D721Med (cell line): ENCODE results near the gene UGCG.
"Not testable (repeated sequence)": the region's sequence is repeated elsewhere in the genome, so short reads cannot be mapped to it uniquely, and the experiment has no call there.

Experiments
- DNase-seq: peaks from one replicate; pipeline ENCODE4 v3.0.0; 2011; ENCODE audit warnings: low spot score; ENCODE audit not compliant: insufficient read length
- FAIRE-seq: peaks from 2 replicates; lab custom pipeline; 2011; peaks lifted over from hg19 to GRCh38; lab: Jason Lieb, UNC
- CTCF ChIP-seq: IDR thresholded peaks from 2 replicates; pipeline ENCODE4 v1.5.1; 2012; ENCODE audit warnings: mild to moderate bottlenecking, control low read depth; ENCODE audit not compliant: insufficient read depth; ENCODE audit errors: missing control alignments

UGCG gene

GRCh38 chr9:111873901-111874300, 22.7 kb upstream of the UGCG start:
- DNase-seq, result no peak
- FAIRE-seq, result no peak
- no peak for TF ChIP-seq CTCF

DNA sequence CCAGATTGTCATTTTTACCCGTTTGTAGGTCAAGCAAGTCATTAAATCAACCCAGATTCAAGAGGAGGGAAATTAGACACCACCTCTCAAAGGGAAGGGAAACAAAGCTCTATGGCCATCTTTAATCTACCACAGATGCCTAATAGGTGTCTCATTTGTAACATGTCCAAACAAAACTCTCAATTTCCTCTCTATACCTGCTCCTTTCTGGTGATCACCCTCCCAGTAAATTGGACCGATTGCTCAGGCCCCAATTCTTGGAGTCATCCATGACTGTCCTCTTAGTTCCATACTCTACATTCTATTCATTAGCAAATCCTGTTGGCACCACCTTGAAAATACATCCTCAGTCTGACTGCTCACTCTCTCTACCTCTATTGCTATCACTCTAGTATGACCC, 22.1 kb upstream of the UGCG start:
- FAIRE-seq, result no peak
- no peak for TF ChIP-seq CTCF

GRCh38 chr9:111875291-111875690, 21.3 kb upstream of the UGCG start:
- not testable (repeated sequence) for FAIRE-seq, DNase-seq

More for the DNA sequence above, 22.1 kb upstream of the UGCG start:
- no peak for DNase-seq

DNA sequence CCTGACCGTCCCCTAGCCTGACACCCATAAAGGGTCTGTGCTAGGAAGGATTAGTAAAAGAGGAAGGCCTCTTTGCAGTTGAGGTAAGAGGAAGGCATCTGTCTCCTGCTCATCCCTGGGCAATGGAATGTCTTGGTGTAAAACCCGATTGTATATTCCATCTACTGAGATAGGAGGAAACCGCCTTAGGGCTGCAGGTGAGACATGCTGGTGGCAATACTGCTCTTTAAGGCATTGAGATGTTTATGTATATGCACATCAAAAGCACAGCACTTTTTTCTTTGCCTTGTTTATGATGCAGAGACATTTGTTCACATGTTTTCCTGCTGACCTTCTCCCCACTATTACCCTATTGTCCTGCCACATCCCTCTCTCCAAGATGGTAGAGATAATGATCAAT, 20.9 kb upstream of the UGCG start:
- FAIRE-seq, DNase-seq: not testable (repeated sequence)

DNA sequence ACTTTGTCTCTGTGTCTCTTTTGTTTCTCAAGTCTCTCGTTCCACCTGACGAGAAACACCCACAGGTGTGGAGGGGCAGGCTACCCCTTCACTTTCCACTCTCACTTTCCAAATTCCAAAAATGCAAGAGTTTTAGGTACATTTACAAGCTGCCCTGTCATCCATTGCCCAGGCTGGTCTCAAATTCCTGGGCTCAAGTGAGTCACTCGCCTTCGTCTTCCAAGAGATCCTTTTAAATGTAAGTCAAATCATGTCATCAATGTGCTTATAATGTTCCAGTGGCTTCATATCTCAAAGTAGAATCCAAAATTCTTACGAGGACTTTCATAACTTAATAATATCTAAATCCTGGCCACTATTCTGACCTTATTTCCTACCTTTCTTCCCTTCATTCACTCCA, 20.4 kb upstream of the UGCG start:
- DNase-seq (no peak), FAIRE-seq (no peak)
- TF ChIP-seq CTCF, result no peak

DNA sequence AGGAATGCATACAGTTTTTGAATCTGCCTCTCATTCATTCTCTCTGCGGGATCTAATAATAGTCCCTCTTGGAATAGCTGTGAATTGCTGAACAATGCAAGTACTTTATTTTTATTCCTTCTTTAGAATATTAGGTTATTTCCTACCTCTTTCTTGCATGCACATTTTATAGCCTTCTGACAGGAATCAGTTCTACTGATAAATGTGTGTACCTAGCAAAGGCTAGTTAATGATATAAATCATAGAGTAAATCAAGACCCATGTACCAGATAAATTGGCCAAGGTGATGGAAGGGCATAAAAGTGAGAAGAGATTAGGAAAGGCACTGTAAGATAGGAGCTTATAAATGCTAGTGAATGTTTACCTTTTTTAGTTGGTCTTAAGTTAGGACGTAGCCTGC, 19.2 kb upstream of the UGCG start:
- no peak for DNase-seq
- no peak for FAIRE-seq
- TF ChIP-seq CTCF, result no peak

- DNase-seq (no peak), FAIRE-seq (no peak)
- no peak for TF ChIP-seq CTCF
Measured at GRCh38 chr9:111878946-111879345, 17.7 kb upstream of the UGCG start.

DNA sequence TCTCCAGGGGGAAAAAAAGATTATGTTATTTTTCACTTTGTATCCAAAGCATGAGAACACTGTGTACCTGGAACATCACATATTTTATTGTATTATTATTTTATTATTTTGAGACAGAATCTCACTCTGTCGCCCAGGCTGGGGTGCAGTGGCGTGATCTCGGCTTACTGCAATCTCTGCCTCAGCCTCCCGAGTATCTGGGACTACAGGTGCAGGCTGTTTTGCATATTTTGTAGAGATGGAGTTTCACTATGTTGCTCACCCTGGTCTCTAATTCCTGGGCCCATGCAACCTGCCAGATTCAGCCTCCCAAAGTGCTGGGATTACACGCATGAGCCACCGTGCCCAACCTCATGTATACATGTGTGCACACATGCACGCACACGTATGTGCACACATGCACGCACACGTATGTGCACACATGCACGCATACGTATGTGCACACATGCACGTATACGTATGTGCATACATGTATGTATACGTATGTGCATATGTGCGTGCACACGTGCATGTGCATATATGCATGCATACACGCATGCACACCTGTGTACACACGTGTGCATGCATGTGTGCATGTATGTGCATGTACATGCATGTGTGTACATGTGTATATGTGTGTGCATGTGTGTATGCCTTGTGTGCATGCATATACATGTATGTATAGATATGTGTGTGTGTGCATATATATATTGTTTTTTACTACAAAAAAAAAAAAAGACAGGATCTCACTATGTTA, 9.5 kb upstream of the UGCG start:
- no peak for DNase-seq
- no peak for FAIRE-seq

More for the DNA sequence above, 9.5 kb upstream of the UGCG start:
- TF ChIP-seq CTCF, result no peak
